Osteoblast (primary cell): ENCODE results near the gene TMEM45A. TPM values are rescaled to one million over a fixed set of nuclear protein-coding genes. Genes with fewer than 3 reads are reported as not detected.

ENCODE experiments used
- DNase-seq: peaks from one replicate; pipeline ENCODE4 v3.0.0; 2011; ENCODE audit warnings: low spot score, mixed read lengths; ENCODE audit not compliant: insufficient read length; ENCODE audit errors: missing footprints
- H2AFZ ChIP-seq: 2 replicates; pipeline ENCODE4 v1.6.0; 2011; ENCODE audit warnings: mild to moderate bottlenecking, low read length
- H3K27ac ChIP-seq: 2 replicates; pipeline ENCODE4 v1.5.1; 2011; ENCODE audit warnings: mild to moderate bottlenecking, low read depth, low read length, moderate library complexity
- H3K27me3 ChIP-seq: 2 replicates; pipeline ENCODE4 v1.6.0; 2012; ENCODE audit warnings: mild to moderate bottlenecking, control low read depth, inconsistent platforms, low read length, moderate library complexity; ENCODE audit not compliant: insufficient read depth
- H3K36me3 ChIP-seq: 2 replicates; pipeline ENCODE4 v1.5.1; 2011; ENCODE audit warnings: mild to moderate bottlenecking, low read length, control low read depth, moderate library complexity; ENCODE audit not compliant: insufficient read depth
- H3K4me1 ChIP-seq: 2 replicates; pipeline ENCODE4 v1.5.1; 2011; ENCODE audit warnings: mild to moderate bottlenecking, low read length, control low read depth, moderate library complexity; ENCODE audit not compliant: insufficient read depth
- H3K4me2 ChIP-seq: 2 replicates; pipeline ENCODE4 v1.6.0; 2011; ENCODE audit warnings: mild to moderate bottlenecking, low read length; ENCODE audit not compliant: insufficient read depth
- H3K4me3 ChIP-seq: fragments of 200-600 bp; sonication (generic); 3 replicates; pipeline ENCODE4 v1.5.1; 2012; ENCODE audit warnings: mild to moderate bottlenecking, low read length, inconsistent platforms; ENCODE audit not compliant: insufficient read depth
- H3K79me2 ChIP-seq: 2 replicates; pipeline ENCODE4 v1.6.0; 2012; ENCODE audit warnings: mild to moderate bottlenecking, low read length, control low read depth, inconsistent platforms; ENCODE audit not compliant: insufficient read depth
- H3K9me3 ChIP-seq: 2 replicates; pipeline ENCODE4 v1.5.1; 2011; ENCODE audit warnings: low read depth, low read length, control low read depth
- H4K20me1 ChIP-seq: 2 replicates; pipeline ENCODE4 v1.6.0; 2012; ENCODE audit warnings: mild to moderate bottlenecking, low read length, control low read depth; ENCODE audit not compliant: insufficient read depth
- total RNA-seq: library from RNA; depleted of rRNA; stranded (reverse); fragments of >200 nt; gene quantifications from 2 replicates; pipeline ENCODE4 v1.2.3, GENCODE V29; 2012
- TF ChIP-seq, protein P1 (sequence below): IDR thresholded peaks from 2 replicates; pipeline ENCODE4 v1.5.1; 2011; ENCODE audit warnings: mild to moderate bottlenecking, low read depth, low read length, moderate library complexity; ENCODE audit errors: extremely low read depth

Gene TMEM45A
- total RNA-seq, 1 donor, result 35.5 TPM

DNA sequence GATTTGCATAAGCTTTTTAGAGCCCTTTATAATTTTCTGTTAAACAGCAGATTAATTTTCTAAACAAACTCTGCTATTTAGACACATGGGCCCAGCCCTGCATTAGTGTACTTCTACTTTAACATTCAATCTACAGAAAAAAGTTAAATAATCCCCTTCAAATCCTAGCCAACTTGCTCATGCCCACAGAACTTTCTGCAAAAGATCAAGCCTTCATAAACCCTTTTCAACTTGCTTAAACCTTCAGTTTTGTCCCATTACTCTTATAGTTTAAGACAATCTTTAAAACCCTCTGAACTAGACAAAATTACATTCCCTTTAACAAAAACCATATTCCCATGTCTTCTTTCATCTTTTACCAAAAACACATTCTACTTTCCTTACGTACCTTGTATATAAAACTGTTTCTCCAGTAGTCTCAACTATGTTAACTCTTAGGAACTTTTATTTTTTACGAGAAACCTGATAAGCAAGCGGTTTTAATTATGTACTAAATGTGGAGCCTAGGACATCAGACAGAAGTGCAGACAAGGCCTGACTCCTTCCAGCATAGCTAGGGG lies 91.8 kb downstream of the TMEM45A start:
- no peaks in the 10 kb centered on the region for H3K36me3 ChIP-seq
- H3K4me2 ChIP-seq, result no peak overlapping the region
- no peak overlapping the region for H2AFZ ChIP-seq
- peaks cover 14% of the 10 kb centered on the region for H3K4me1 ChIP-seq
- no peak overlapping the region for H3K4me3 ChIP-seq
- H3K9me3 ChIP-seq, result no peaks in the 10 kb centered on the region
- H3K27me3 ChIP-seq, result no peaks in the 10 kb centered on the region
- TF ChIP-seq, protein P1, sequence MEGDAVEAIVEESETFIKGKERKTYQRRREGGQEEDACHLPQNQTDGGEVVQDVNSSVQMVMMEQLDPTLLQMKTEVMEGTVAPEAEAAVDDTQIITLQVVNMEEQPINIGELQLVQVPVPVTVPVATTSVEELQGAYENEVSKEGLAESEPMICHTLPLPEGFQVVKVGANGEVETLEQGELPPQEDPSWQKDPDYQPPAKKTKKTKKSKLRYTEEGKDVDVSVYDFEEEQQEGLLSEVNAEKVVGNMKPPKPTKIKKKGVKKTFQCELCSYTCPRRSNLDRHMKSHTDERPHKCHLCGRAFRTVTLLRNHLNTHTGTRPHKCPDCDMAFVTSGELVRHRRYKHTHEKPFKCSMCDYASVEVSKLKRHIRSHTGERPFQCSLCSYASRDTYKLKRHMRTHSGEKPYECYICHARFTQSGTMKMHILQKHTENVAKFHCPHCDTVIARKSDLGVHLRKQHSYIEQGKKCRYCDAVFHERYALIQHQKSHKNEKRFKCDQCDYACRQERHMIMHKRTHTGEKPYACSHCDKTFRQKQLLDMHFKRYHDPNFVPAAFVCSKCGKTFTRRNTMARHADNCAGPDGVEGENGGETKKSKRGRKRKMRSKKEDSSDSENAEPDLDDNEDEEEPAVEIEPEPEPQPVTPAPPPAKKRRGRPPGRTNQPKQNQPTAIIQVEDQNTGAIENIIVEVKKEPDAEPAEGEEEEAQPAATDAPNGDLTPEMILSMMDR, result no peak
- no peak overlapping the region for H3K27ac ChIP-seq
- DNase-seq, result no peak
- no peaks in the 10 kb centered on the region for H4K20me1 ChIP-seq
- H3K79me2 ChIP-seq, result no peaks in the 10 kb centered on the region

DNA sequence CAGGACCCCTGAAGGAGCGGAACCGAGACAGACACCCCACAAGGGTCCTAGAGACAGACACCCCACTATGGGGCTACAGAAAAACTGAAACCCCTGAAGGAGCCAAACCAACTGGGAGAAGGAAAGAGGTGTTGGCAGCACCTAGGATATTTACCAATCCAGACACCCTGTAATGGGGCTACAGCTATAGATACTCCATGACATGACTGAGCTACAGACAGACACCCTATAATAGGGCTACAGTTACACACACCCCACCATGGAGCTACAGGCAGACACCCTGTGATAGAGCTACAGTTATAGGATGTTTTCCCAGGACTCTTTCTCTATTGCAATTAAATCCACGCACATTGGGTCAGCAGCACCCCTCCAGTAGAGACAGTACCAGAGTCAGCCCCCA lies 94.4 kb downstream of the TMEM45A start:
- Histone ChIP-seq H3K36me3 (no peaks in the 10 kb centered on the region), H3K27ac (no peak overlapping the region), H4K20me1 (no peaks in the 10 kb centered on the region), H3K4me3 (no peak overlapping the region), H3K4me1 (peaks cover 11% of the 10 kb centered on the region), H3K79me2 (no peaks in the 10 kb centered on the region), H3K9me3 (no peaks in the 10 kb centered on the region), H2AFZ (no peak overlapping the region), H3K4me2 (no peak overlapping the region), H3K27me3 (no peaks in the 10 kb centered on the region)
- no peak for DNase-seq
- TF ChIP-seq, protein P1, result no peak

DNA sequence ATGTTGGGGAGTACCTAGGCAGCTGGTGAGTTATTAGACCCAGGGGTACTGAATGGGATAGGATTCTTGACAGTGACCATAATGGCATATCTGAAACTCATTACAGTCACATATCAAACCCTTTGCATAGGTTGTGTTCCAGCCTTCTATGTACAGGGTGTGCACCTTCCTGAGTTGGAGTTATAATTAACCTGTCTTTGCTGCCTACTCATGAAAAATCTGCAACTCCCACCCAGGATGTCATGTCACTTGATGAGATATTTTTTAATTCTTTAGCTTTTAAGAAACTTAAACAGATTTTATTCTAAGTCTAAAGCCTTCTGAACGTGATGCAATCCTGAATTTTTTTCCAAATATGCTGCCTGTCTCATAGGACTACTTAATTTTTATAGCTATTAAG lies 95.8 kb downstream of the TMEM45A start:
- no peak for DNase-seq
- Histone ChIP-seq H3K27me3 (no peaks in the 10 kb centered on the region), H3K4me3 (no peak overlapping the region), H3K27ac (no peak overlapping the region), H3K4me1 (peaks cover 4% of the 10 kb centered on the region), H2AFZ (no peak overlapping the region), H4K20me1 (no peaks in the 10 kb centered on the region), H3K36me3 (no peaks in the 10 kb centered on the region), H3K9me3 (no peaks in the 10 kb centered on the region), H3K4me2 (no peak overlapping the region), H3K79me2 (no peaks in the 10 kb centered on the region)
- TF ChIP-seq, protein P1, result no peak

DNA sequence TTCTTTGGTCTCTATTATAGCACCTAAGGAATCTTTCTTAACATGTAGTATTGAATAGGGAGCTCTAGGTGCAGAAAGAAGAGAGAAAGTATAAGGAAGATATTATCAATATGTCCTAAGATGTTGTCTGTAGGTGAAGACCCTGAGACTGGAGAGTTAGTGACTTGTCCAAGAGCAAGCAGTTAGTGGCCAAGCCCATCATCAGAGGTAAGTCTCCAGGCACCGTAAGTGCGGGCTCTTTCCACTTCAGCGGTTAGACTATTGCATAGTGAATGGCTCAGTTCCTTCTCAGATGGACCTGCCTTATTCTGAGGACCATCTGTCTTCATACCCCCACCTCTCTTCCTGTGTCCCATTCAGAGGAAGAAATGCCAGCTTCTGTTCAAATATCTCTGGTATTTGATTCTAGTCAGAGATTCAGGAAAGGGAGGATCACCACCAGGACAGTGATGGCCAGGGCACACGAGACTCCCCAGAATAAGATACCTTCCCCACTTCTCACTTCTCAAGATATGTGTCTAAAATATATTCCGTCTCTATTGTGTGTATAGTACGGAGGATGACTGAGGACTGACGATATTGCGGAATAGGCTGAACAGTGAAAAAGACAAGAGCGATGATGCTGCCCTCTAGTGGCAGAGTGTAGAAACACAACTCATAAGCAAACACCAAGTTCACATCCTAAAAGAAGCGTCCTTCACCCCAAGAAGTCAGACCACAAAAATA lies 97.9 kb downstream of the TMEM45A start:
- Histone ChIP-seq H3K4me2 (peak overlapping the region; percentile 85), H3K79me2 (no peaks in the 10 kb centered on the region), H3K27ac (no peak overlapping the region), H3K4me1 (peaks cover 4% of the 10 kb centered on the region), H2AFZ (peak overlapping the region; percentile 83), H3K9me3 (no peaks in the 10 kb centered on the region), H3K36me3 (no peaks in the 10 kb centered on the region), H3K27me3 (no peaks in the 10 kb centered on the region), H3K4me3 (peak overlapping the region; percentile 54), H4K20me1 (no peaks in the 10 kb centered on the region)
- DNase-seq, result peak; percentile 85
- TF ChIP-seq, protein P1, result peak; percentile 88
